Testis (tissue), 3 donors: ENCODE measurements around the gene ZNF674. TPM values are rescaled to one million over a fixed set of nuclear protein-coding genes. Genes with fewer than 3 reads are reported as not detected.

Source experiments
- DNase-seq: peaks from one replicate; pipeline ENCODE4 v3.0.0-alpha.2; 2019
- H3K27ac ChIP-seq, 2 donors: fragments of 200-600 bp; sonication (generic); one replicate each; pipeline ENCODE4 v1.5.1; 2019
- H3K27me3 ChIP-seq: fragments of 200-600 bp; sonication (generic); one replicate; pipeline ENCODE4 v1.5.1; 2019
- H3K36me3 ChIP-seq: fragments of 200-600 bp; sonication (generic); one replicate; pipeline ENCODE4 v1.5.1; 2017; ENCODE audit warnings: low read depth; ENCODE audit errors: missing control alignments
- H3K4me1 ChIP-seq: fragments of 200-600 bp; sonication (generic); one replicate; pipeline ENCODE4 v1.5.1; 2019
- H3K4me3 ChIP-seq, 2 donors: fragments of 200-600 bp; sonication (generic); one replicate each; pipeline ENCODE4 v1.5.1; 2017 to 2019
- H3K9me3 ChIP-seq: fragments of 200-600 bp; sonication (generic); one replicate; pipeline ENCODE4 v1.5.1; 2017
- POLR2A ChIP-seq: fragments of 450-650 bp; IDR thresholded peaks from one replicate; pipeline ENCODE4 v1.6.1; 2017; ENCODE audit warnings: antibody characterized with exemption, mild to moderate bottlenecking, moderate library complexity
- WGBS, 2 donors: methylation state at CpG; one replicate each; pipeline ENCODE4 v1.1.5; 2018; 5-methylcytosine and 5-hydroxymethylcytosine counted together
- intact Hi-C: fragments of 100-400 bp; cut with DNase I; formaldehyde crosslinking; loops from one replicate; pipeline ENCODE4 v1.15.1; 2023; ENCODE audit warnings: low total_unique reads
- polyA plus RNA-seq: library from polyadenylated mRNA; stranded (reverse); fragments of 350-450 nt; fragmentation: Illumina TruSeq; extraction: RNeasy Lipid Tissue Mini Kit (QIAGEN cat#74804); gene quantifications from one replicate; pipeline ENCODE4 v1.2.3, GENCODE V29; 2014; ENCODE audit warnings: low read depth, low replicate concordance; ENCODE audit not compliant: insufficient read depth
- total RNA-seq, 2 donors: library from RNA; depleted of rRNA; stranded (reverse); fragments of >200 nt; gene quantifications; one replicate each; pipeline ENCODE4 v1.2.3, GENCODE V29; 2016
- TF ChIP-seq, protein P1 (sequence below), 3 experiments: fragments of 450-650 bp in 2 of 3; fragments of 200-600 bp in 1 of 3; sonication (generic) in 1 of 3; IDR thresholded peaks; one replicate each; pipeline ENCODE4 v1.5.1; 2016 to 2019; ENCODE audit warnings: antibody characterized with exemption in 3 of 3, mild to moderate bottlenecking in 2 of 3, moderate library complexity in 1 of 3

The ZNF674 gene
- total and polyA plus RNA-seq, 3 donors from 2014 or later = 2.4 to 8.2 (median 6.3) TPM

GRCh38 chrX:46579250-46579649 is 34.0 kb upstream of the ZNF674 start:
- no peak for DNase-seq
- no peaks in the 10 kb centered on the region for H3K36me3 ChIP-seq
- intact Hi-C loops = loop anchor here (10.0 kb wide), 1 partner anchor 56 kb away; no protein-coding TSS in a partner anchor
- H3K4me1 ChIP-seq = no peaks in the 10 kb centered on the region
- TF ChIP-seq, protein P1, sequence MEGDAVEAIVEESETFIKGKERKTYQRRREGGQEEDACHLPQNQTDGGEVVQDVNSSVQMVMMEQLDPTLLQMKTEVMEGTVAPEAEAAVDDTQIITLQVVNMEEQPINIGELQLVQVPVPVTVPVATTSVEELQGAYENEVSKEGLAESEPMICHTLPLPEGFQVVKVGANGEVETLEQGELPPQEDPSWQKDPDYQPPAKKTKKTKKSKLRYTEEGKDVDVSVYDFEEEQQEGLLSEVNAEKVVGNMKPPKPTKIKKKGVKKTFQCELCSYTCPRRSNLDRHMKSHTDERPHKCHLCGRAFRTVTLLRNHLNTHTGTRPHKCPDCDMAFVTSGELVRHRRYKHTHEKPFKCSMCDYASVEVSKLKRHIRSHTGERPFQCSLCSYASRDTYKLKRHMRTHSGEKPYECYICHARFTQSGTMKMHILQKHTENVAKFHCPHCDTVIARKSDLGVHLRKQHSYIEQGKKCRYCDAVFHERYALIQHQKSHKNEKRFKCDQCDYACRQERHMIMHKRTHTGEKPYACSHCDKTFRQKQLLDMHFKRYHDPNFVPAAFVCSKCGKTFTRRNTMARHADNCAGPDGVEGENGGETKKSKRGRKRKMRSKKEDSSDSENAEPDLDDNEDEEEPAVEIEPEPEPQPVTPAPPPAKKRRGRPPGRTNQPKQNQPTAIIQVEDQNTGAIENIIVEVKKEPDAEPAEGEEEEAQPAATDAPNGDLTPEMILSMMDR (IDR thresholded peaks at IDR 0.05) = no peak
- no peak for TF ChIP-seq POLR2A
- H3K4me3 ChIP-seq = no peak overlapping the region
- H3K27me3 ChIP-seq = no peaks in the 10 kb centered on the region
- 83 to 100% methylated on average over 1 of the region's 1 CpG for WGBS, 2 donors
- H3K27ac ChIP-seq = no peak overlapping the region
- H3K9me3 ChIP-seq = no peaks in the 10 kb centered on the region

- Histone ChIP-seq H3K4me3 (no peak overlapping the region), H3K27me3 (no peaks in the 10 kb centered on the region), H3K9me3 (no peaks in the 10 kb centered on the region), H3K36me3 (no peaks in the 10 kb centered on the region), H3K27ac (no peak overlapping the region), H3K4me1 (no peaks in the 10 kb centered on the region)
- DNase-seq = no peak
- intact Hi-C loops = loop anchor here (10.0 kb wide), 1 partner anchor 57 kb away; no protein-coding TSS in a partner anchor
- TF ChIP-seq POLR2A = no peak
- TF ChIP-seq, protein P1 (IDR thresholded peaks at IDR 0.05) = no peak
- 60 to 70% methylated on average over 6 to 7 of the region's 7 CpGs for WGBS, 2 donors
Measured at GRCh38 chrX:46577221-46578005, 32.2 kb upstream of the ZNF674 start.

- no peaks in the 10 kb centered on the region for H3K27me3 ChIP-seq
- WGBS, 2 donors = 26 to 33% methylated on average over 3 of the region's 3 CpGs
- DNase-seq = peak; percentile 22
- no peaks in the 10 kb centered on the region for H3K4me1 ChIP-seq
- peak overlapping the region in 1 of 2 donors; percentile 66 for H3K4me3 ChIP-seq
- no peak overlapping the region for H3K27ac ChIP-seq
- no peaks in the 10 kb centered on the region for H3K36me3 ChIP-seq
- no peaks in the 10 kb centered on the region for H3K9me3 ChIP-seq
- no peak for TF ChIP-seq POLR2A
- TF ChIP-seq, protein P1 (IDR thresholded peaks at IDR 0.05) = no peak
- intact Hi-C loops = loop anchor here (10.0 kb wide), 1 partner anchor 58 kb away; no protein-coding TSS in a partner anchor
Measured at GRCh38 chrX:46576458-46576857, 31.2 kb upstream of the ZNF674 start.

DNA sequence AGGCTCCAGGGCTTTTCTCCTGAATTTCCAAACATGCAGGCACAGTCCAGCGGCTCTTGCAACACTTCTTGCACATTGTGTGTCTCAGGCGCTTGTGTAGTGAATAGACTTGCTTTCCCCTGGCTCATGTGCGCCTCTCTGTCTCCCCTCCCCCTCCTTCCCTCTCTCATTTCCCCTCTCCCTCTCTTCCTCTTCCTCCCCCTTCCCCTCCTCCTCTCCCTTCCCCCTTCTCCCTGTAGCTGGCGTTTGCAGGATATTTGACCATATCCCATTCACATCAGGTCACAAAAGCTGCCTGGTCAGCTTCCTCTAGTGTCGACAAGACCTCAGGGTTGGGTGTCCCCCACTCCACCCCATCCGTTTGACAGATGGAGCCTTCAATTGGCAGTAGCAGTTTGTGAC is 30.8 kb upstream of the ZNF674 start:
- TF ChIP-seq POLR2A = no peak
- TF ChIP-seq, protein P1 (IDR thresholded peaks at IDR 0.05) = no peak
- intact Hi-C loops = loop anchor here (10.0 kb wide), 1 partner anchor 59 kb away; no protein-coding TSS in a partner anchor
- Histone ChIP-seq H3K27ac (no peak overlapping the region), H3K36me3 (no peaks in the 10 kb centered on the region), H3K9me3 (no peaks in the 10 kb centered on the region), H3K27me3 (no peaks in the 10 kb centered on the region), H3K4me1 (no peaks in the 10 kb centered on the region), H3K4me3 (peak overlapping the region; percentile 56 to 66)
- WGBS, 2 donors = 8 to 16% methylated on average over 4 to 6 of the region's 6 CpGs
- peak; percentile 23 for DNase-seq
